Stimulated activated CD4-positive, alpha-beta T cell treated with anti-CD3 and anti-CD28 coated beads, Interleukin-2, amount 100 ng/mL, for 4 hours (primary cell): ENCODE results near the gene GNAT1.

ENCODE experiments used
- DNase-seq: peaks from one replicate; pipeline ENCODE4 v3.0.0-alpha.2; 2020; ENCODE audit warnings: low read depth

GNAT1 gene

DNA sequence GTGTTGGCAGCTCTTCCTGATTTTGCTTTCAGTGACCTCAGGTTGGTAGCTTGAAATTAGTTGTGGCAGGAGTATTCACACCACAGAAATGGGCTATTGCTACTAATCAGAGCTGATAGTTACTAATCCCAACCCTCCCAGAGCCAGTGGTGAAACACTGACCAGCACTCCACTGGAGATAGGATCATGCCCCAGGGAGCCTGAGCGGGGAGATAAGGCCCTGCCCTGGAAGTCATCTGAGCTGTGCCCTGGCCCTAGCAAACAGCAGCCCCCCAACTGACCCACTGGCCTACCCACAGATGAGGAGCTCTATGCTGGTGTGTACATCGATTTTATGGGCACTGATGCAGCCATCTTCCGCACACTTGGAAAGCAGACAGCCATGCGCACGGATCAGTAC, 9.4 kb upstream of the GNAT1 start:
- no peak for DNase-seq

DNA sequence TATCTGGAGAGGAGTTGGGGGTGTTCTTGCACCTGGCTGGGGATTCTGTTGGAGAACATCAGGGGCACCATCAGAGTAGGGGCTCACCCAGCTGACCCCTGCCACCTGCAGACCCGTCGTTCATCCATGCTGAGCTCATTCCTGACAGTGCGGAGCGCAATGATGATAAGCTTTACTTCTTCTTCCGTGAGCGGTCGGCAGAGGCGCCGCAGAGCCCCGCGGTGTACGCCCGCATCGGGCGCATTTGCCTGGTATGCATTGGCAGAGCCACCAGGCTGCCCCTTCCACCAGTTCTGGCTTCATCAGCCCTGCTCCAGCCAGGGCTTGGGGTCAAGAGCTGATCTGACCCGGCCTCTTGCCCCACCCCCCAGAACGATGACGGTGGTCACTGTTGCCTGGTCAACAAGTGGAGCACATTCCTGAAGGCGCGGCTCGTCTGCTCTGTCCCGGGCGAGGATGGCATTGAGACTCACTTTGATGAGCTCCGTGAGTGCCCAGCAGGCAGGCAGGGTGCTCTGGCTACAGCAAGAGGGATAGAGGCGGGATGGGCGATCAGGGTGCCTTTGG, 8.8 kb upstream of the GNAT1 start:
- no peak for DNase-seq

DNA sequence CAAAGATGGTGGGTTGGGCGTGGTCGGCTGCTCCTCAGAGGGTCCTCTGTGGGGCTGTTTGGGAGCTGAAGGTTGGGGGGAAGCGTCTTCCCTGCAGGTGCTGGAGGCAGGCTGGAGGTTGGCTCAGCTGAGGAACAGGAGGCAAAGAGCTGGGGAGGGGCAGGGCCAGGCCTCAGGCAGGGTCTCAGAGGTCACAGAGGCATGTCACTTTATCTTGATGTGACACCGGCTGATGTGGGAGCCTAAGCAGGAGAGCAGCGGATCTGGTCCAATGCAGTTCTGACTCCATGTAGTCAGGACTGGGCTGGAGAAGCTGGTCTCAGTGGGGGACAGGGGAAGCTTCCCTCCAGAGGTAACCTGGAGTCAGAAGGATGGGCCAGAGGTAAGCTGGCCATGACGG, 7.7 kb upstream of the GNAT1 start:
- no peak for DNase-seq

DNA sequence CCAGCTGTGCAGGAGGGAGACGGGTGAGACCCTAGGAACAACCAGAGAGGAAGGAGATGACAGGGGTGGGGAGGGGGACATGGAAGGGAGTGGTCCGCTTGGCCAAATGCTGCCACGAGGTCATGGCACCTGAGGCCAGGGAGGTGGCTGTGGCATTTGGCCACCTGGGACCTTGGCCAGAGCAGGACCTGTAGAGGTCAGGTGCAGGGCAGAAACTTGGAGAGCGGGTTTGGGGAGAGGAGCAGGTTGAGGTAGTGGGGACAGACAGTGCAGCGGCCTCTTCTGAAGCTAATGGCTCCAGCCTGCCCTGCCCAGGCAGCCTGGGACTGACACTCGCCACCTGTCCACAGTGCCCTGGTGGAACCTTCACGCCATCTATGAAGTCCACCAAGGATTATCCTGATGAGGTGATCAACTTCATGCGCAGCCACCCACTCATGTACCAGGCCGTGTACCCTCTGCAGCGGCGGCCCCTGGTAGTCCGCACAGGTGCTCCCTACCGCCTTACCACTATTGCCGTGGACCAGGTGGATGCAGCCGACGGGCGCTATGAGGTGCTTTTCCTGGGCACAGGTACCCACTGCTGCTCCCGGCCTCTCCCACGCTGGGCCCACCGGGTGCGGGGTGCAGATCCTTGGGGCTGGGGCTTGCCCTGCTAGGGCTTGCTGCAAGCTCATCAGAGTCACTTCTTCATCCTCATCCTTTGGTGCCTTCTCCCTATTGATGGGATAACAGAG, 7.0 kb upstream of the GNAT1 start:
- DNase-seq: no peak

DNA sequence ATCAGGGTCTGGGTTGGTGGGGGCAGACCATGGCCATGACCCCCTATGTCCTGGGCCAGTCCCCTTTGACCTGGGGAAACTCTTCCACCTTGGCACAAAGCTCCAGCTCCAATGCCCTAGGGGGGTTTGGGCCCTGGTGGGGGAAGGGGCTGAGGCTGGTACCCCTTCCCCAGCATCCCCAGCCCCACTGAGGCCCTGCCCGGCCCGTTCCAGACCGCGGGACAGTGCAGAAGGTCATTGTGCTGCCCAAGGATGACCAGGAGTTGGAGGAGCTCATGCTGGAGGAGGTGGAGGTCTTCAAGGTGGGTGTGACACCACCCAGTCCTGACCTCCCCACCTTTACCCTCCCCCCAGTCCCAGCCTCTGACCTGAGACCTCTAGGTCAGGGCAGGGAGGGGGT, 6.2 kb upstream of the GNAT1 start:
- no peak for DNase-seq

DNA sequence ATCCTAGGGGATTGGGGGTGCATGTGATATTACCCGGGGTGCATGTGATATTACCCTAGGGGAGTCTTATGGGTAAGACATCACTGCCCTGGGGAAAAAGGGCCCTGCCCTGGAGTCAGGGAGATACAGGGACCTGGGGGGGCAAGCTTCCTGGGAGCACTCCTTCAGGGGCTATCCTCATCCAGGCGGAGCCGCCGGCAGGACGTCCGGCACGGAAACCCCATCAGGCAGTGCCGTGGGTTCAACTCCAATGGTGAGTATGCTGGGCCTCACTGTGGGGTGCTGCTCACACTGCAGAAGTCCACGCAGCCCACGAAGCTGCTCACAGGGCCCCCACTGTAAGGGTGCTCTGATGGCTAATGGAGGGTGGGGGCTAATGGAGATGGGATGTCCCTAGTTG, 5.3 kb upstream of the GNAT1 start:
- DNase-seq: no peak

DNA sequence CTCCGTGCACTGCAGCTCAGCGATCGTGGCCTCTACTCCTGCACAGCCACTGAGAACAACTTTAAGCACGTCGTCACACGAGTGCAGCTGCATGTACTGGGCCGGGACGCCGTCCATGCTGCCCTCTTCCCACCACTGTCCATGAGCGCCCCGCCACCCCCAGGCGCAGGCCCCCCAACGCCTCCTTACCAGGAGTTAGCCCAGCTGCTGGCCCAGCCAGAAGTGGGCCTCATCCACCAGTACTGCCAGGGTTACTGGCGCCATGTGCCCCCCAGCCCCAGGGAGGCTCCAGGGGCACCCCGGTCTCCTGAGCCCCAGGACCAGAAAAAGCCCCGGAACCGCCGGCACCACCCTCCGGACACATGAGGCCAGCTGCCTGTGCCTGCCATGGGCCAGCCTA, 3.7 kb upstream of the GNAT1 start:
- no peak for DNase-seq

DNA sequence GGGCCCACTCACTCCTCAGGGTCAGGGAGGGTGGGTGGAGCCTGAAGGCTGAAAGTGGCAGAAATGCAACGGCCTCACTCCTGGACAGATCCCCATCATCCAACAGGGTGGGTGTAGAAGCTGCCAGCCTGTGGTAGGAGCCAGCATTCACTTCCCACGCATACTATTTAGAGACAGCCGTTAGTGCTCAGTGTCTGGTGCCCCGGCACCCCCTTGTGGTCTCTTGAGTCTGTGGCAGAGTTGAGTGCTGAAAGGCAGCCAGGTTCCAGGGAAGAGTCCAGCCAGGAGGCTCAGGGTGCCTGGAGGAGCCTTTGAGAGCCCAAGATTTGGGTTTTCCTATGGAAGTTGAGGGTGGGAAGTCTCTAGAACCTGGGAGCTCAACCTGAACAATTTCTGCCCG, 2.1 kb upstream of the GNAT1 start:
- no peak for DNase-seq

DNA sequence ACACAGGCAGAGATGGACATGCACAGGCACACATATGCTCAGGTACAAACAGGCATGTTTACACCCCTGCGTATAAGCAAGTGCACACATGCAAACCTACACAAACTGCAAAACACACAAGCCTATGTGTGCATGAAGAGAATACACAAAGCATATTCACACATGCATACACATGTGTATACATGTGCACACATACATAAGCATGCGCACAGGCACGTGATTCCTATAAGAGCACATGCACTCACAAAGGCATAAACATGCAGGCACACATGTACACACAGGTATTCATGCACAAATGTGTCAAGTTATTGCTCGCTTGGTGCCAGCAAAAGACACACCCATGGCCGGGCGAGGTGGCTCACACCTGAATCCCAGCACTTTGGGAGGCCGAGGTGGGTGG, 1.4 kb upstream of the GNAT1 start:
- DNase-seq: no peak

DNA sequence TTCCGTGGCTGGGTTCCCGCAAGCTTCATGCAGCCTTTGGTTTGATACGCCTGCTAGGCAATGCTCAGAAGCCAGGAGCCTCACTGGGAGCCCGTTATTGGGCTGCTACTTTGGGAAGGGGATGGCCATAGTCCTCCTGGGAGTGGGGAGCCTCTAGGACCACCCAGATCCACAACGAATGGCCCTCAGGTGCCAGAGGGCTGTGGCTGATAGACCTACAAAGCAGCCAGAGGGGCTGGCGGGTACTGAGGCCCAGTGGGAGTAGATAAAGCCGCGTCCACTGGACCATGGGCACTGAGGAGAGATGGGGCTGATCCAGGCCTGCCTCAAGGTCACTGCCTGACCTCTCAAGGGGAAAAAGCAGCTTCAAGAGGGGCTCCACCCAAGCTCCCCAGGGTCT, 714 bp downstream of the GNAT1 start:
- no peak for DNase-seq

DNA sequence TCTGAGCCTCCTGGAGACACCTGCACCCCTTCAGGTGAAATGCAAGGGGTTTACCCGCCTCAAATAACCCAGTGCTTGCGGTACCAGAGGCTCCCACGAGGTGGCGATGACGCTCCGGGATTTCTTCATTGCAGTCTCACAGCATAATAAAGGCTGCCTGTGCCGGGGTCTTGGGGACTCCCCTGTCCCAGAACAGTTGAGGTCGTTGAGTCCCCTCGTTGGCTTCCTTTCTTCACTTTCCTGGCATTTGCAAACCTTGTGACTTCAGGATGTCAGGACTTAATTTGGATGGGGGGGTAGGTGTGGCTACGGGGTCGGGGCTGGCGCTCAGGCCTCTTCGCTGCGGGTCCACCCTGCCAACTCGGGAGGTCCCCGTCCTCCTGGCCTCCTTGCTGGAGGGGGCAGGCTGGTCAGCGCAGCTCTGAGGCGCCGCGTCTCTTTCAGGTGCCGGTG, 1.3 kb downstream of the GNAT1 start:
- DNase-seq: peak; percentile 63

DNA sequence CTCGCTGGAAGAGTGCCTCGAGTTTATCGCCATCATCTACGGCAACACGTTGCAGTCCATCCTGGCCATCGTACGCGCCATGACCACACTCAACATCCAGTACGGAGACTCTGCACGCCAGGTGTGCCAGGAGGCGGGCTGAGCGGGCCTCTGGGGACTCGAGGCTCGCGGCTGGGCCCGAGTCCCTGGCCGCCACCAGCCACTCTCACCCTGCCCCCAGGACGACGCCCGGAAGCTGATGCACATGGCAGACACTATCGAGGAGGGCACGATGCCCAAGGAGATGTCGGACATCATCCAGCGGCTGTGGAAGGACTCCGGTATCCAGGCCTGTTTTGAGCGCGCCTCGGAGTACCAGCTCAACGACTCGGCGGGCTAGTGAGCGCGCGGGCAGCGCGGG, 1.9 kb downstream of the GNAT1 start:
- DNase-seq: no peak

DNA sequence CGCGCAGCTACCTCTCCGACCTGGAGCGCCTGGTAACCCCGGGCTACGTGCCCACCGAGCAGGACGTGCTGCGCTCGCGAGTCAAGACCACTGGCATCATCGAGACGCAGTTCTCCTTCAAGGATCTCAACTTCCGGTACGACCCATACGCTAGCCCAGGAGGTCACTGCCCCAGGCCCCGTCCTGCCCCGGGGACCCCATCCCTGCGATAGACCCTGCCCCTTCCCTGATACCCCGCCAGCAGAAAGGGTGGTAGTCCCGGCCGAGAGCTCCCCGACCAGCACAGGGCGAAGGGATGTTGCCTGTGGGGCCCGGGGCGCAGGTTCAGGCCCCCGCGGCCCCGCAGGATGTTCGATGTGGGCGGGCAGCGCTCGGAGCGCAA, 2.3 kb downstream of the GNAT1 start:
- no peak for DNase-seq

DNA sequence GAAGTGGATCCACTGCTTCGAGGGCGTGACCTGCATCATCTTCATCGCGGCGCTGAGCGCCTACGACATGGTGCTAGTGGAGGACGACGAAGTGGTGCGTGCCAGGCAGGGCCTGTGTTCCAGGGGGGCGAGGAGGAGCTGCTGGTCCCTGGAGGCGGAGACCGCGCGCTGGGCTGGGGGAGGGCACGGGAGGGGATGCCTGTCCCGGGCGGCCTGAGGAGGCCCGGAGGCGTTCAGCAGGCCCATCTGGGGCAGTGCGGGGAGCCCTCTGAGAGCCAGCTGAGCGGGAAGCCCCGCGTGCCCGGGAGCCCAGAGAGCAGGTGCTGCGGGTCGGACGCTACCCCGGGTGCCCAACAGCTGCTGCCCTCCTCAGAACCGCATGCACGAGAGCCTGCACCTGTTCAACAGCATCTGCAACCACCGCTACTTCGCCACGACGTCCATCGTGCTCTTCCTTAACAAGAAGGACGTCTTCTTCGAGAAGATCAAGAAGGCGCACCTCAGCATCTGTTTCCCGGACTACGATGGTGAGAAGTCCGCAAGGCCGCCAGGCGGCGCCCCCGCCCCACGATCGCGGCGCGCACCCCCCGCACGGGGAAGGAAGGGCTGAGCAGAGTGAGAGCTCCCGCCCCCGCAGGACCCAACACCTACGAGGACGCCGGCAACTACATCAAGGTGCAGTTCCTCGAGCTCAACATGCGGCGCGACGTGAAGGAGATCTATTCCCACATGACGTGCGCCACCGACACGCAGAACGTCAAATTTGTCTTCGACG, 2.9 kb downstream of the GNAT1 start:
- peak; percentile 92 for DNase-seq

DNA sequence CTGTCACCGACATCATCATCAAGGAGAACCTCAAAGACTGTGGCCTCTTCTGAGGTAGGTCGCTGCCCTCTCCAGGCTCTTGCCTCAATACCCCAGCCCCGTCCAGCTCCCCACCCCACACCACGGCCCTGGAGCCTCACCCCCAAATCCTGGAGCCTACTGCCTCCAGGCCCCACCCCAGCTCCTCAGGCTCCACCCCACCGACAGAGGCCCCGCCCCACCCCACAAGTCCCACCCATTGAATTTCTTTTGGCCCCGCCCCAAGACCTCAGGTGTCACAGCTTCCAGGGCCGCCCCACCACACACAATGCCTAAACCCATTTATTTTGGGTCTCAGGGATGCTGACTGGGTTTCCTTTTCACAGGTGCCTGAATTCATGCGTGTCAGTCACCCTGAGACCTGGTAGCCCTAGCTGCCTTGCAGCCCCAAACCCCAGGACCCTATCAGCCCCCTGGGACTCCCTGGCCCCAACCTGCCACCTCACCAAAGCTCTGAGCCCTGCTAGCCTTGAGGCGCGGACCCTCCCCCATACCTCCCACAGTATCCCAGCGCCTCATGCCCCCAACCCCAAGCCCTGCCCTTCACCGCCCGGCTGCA, 3.6 kb downstream of the GNAT1 start:
- DNase-seq: no peak

DNA sequence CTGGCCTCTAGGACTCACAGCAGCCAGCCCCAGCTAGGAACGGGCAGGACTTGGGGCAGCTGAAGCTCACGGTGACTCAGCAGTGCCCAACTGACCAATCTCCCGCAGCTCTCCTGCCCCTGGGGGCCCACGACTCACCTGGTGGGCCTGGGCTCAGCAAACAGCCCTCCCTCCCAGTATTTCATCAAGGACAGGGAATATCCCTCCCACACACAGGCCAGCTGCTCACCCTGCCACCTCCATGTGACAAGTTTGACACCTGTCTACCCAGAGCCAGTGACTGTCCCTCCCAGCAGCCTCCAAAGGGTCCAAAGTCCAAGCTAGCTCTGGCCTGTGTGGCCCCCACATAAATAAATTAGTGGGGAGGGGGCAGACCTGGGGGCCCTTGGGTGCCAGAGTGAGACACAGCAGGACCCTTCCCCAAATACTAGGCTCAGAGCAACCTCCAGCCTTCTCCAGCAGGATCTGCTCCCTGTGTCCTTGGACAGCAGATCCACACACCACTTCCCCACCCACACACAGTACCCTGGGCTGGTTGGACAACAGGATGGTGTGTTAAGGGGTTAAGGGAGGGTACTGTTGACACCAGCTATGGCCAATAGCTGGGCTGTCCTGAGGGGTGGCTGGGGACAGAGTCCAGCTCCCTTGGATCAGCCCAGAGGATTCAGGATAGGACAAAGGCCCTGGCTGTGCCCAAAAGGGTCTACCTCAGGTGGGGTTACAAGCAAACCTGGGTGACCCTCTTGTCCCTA, 4.3 kb downstream of the GNAT1 start:
- no peak for DNase-seq

DNA sequence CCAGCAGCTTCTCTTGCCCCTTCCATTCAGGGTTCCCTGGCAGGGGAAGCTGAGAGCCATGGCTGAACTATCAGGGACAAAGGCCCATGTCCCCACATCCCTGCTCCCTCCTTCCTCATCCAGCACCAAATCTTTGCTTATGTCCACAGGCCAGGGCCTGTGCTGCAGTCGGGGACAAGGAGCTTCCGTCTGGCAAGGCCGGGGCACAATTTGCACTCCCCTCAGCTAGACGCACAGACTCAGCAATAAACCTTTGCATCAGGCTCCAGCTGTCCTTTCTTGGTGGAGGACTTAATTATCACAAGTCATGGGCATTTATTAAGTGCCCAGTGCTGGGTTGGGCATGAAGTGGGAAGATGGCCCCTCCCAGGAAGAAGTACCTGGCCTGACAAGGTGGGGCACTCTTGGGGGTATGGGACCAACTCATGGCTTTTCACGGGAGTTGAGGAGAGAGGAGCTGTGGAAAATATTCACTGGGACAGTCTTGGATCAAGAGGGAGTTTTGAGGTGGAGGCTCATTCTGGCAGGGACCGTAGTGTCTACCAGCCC, 4.9 kb downstream of the GNAT1 start:
- DNase-seq: no peak

DNA sequence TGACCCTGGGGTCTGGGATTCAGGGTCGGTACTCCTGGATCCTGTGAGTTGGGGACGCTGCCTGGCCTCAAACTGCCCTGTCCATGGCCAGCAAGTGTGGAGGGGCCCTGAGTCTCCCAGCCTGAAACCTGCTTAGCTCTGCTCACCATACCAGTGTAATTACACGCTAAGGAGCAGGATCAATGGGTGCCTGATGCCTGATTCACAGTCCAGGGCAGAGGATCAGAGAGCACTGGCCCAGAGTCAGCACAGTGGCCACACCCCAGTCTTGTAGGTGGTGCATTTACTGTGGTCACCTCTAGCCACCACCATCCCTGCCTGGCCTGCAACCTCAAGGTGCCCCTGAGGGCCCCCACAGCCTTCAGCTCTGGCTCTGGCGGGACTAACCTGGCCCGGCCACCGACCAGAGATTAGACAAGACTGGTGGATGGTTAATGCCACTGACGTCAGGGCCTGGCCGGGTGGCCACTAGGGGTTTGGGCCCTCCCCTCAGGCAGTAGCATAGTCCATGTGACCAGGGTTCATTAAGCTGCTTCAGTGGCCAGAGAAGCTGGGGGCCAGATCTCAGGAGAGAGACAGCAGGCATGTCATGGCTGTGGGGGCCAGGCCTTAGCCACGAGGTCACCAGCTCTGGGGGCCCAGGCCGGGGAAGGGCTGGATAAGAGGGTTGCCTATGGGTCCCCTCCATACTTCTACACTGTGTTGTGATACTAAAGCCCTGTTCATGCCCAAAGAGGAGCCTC, 10.3 kb downstream of the GNAT1 start:
- no peak for DNase-seq

DNA sequence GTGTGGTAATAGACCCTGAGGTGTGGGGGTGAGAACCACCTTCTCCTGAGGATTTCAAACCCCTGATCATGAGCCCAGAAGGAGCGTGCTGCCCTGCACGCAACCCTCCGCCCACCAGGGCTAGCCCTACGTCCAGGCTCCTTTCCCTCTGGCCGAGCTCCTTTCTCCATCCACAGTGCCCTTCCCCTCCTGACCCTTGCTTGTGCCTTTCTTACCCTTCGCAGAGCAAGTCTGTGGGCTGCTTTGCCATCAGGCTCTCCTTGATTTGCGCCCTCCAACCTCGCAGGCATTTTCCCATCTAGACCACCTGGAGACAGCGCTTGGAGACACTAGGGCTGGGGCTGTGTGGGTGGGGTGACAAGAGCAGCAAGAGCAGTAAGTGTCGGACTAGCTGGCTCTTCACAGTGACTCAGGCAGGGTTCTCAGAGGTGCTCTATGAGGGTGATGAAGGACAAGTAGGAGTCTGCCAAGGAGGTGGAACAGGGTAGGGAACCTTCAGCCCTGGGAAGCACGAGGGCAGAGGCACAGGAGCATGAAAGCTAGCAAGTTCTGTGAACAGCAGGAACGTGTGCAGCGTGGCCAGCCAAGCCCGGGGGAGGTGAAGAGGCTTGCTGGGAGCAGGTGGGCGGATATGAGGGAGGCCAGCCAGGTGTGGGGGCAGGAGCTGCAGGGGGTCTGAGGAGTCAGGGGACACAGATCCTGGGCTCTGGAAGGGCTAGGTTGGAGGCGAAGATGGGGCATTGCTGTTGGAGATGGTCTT, 11.1 kb downstream of the GNAT1 start:
- DNase-seq: no peak

DNA sequence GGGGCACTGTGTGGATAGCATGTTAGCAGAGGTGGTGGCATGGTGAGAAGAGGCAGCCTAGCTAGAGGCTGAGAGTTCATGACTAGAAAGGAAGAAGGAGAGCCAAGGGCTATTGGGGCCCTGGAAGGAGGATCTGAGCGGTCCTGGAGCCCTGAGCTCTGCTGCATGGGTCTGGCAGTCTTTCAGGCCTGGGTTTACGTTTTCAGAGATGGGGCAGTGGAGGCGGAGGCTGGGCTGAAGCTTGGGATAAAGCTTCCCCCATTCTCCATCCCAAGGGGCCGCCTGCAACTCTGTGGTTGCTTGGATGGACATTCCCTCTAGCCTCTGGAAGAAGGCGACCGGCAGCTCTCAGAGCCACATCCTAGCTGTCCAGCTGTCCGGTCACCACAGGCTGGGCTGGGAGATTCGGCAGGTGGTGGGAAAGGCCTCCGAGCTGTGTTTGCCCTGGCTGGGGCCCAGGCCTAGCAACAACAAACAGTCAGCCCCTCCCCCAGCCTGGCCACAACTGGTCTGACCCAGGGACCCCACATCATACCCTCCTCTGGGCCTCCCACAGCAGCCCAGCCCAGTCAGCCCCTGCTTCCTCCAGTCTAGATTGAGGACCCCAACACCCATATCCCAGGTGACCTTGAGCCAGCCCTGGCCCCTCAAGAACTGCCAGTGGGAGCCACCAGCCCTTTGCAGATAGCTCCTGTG, 11.9 kb downstream of the GNAT1 start:
- DNase-seq: no peak
